ENCODE data around the gene PDIK1L. TPM values are rescaled to one million over a fixed set of nuclear protein-coding genes. Genes with fewer than 3 reads are reported as not detected.

Gene PDIK1L
- total and polyA plus RNA-seq, 2 experiments from 2014 or later = 2.6 to 16.8 TPM

DNA sequence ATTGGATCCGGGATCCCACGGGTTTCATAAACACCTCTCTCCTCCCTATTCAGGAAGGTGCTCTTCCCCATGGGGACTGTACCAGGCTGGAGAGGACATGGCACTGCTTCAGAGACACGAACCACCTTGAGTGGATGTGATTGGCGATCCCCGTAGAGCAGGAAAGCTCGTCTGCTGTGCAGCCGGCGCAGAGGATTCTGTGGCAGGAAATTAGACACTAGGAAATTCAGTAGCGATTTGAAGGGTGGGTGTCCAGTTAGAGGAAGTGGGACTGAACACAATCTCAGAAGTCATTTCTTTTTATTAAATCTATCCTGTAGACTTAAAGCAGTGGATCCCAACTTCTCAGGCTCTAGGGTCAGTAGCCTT is 767 bp downstream of the PDIK1L start:
- Histone ChIP-seq H3K4me1 (ENCODE audit: insufficient read depth) (peaks cover 20% of the 10 kb centered on the region), H4K20me1 (ENCODE audit: insufficient read depth, poor library complexity, severe bottlenecking) (no peaks in the 10 kb centered on the region), H3K9me2 (replicated peaks; ENCODE audit: insufficient read depth) (no peaks in the 10 kb centered on the region), H3K36me3 (replicated peaks; ENCODE audit: insufficient read depth, low read depth) (no peaks in the 10 kb centered on the region), H3K27ac (peak overlapping the region; percentile 96), H3K4me2 (peak overlapping the region; percentile 95), H3K79me2 (peaks cover 39% of the 10 kb centered on the region), H3K27me3 (no peaks in the 10 kb centered on the region), H3K4me3 (peak overlapping the region; percentile 84), H2AFZ (peak overlapping the region; percentile 81), H3K9me3 (ENCODE audit: low read depth) (no peaks in the 10 kb centered on the region)
- TF ChIP-seq EZH2 (IDR thresholded peaks at IDR 0.05; ENCODE audit: borderline replicate concordance) = no peak
- no peak for TF ChIP-seq EZH2phosphoT487 (IDR thresholded peaks at IDR 0.05; ENCODE audit: low read depth, severe bottlenecking, unreplicated experiment)
- TF ChIP-seq, protein P1, sequence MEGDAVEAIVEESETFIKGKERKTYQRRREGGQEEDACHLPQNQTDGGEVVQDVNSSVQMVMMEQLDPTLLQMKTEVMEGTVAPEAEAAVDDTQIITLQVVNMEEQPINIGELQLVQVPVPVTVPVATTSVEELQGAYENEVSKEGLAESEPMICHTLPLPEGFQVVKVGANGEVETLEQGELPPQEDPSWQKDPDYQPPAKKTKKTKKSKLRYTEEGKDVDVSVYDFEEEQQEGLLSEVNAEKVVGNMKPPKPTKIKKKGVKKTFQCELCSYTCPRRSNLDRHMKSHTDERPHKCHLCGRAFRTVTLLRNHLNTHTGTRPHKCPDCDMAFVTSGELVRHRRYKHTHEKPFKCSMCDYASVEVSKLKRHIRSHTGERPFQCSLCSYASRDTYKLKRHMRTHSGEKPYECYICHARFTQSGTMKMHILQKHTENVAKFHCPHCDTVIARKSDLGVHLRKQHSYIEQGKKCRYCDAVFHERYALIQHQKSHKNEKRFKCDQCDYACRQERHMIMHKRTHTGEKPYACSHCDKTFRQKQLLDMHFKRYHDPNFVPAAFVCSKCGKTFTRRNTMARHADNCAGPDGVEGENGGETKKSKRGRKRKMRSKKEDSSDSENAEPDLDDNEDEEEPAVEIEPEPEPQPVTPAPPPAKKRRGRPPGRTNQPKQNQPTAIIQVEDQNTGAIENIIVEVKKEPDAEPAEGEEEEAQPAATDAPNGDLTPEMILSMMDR (IDR thresholded peaks at IDR 0.05; ENCODE audit: poor library complexity) = no peak
- no peak for DNase-seq (ENCODE audit: low spot score)
- WGBS (ENCODE audit: low lambda C conversion rate, missing lambda C conversion rate) = 5% methylated on average over 9 of the region's 9 CpGs

DNA sequence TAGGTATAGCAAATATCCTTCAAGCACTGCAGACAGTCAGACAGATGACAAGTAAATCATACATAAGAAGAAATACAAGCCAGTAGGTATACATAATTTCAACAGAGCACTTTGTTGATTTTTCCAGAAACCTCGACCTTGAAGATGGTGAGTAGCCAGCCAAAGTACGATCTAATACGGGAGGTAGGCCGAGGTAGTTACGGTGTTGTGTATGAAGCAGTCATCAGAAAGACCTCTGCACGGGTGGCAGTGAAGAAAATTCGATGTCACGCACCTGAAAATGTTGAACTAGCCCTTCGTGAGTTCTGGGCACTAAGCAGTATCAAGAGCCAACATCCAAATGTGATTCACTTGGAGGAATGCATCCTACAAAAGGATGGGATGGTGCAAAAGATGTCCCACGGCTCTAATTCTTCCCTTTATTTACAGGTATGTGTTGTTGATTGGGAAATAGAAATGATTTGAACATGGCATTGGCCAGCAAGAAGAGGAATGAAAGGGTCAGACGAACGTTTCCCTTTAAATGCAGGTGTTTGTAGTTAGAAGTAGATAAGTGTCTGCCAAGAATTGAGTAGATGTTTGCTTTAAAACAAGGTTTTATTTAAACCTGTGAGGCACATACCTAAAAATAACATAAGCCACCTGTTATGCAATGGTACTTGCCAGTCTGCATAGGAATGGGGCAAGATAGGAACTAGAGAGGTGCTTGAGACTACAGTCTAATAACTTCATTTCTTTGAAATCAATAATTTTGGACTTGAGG is 2.7 kb downstream of the PDIK1L start:
- H3K4me1 ChIP-seq (ENCODE audit: insufficient read depth) = peaks cover 20% of the 10 kb centered on the region
- no peaks in the 10 kb centered on the region for H3K36me3 ChIP-seq (replicated peaks; ENCODE audit: insufficient read depth, low read depth)
- H3K27ac ChIP-seq = no peak overlapping the region
- DNase-seq (ENCODE audit: low spot score) = no peak
- WGBS (ENCODE audit: low lambda C conversion rate, missing lambda C conversion rate) = 81% methylated on average over 12 of the region's 12 CpGs
- no peaks in the 10 kb centered on the region for H3K27me3 ChIP-seq
- no peaks in the 10 kb centered on the region for H4K20me1 ChIP-seq (ENCODE audit: insufficient read depth, poor library complexity, severe bottlenecking)
- H3K9me2 ChIP-seq (replicated peaks; ENCODE audit: insufficient read depth) = no peaks in the 10 kb centered on the region
- H3K79me2 ChIP-seq = peaks cover 42% of the 10 kb centered on the region
- no peaks in the 10 kb centered on the region for H3K9me3 ChIP-seq (ENCODE audit: low read depth)
- TF ChIP-seq EZH2phosphoT487 (IDR thresholded peaks at IDR 0.05; ENCODE audit: low read depth, severe bottlenecking, unreplicated experiment) (no peak), EZH2 (IDR thresholded peaks at IDR 0.05; ENCODE audit: borderline replicate concordance) (no peak)
- TF ChIP-seq, protein P1 (IDR thresholded peaks at IDR 0.05; ENCODE audit: poor library complexity) = no peak
- no peak overlapping the region for H2AFZ ChIP-seq
- H3K4me3 ChIP-seq = no peak overlapping the region
- H3K4me2 ChIP-seq = peak overlapping the region; percentile 95

DNA sequence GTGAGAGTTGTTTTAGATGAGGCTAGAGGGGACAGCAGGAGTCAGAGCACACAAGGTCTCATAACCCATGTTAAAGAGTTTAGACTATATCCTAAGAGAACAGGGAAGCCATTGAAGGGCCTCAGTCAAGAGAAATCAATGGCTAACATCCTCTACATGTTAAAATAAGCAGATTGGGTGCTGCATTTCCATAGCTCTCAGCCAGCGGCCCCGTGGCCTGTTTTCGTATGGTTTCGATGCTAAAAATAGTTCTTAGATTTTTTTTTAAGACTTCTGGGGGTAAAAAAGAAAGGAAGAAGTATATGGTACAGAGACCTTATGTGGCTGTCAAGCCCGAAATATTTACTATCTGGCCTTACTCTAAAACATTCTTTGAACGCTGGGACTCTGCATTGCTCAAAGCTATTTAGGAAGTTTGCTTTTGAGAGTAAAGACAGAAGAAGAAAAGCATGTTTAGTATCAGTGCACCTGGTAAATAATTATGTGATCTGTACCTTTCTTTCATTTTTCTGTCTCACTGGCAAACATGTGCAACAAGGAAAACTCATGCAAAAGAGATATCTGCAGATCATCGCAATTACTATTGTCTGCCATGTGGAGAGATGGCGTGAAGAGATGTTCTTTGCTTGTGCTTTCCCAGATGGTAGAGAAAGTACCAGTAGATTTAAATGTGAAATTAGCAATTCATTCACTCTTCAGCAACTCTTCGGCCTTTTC is 8.4 kb downstream of the PDIK1L start:
- Histone ChIP-seq H3K27ac (no peak overlapping the region), H3K9me2 (replicated peaks; ENCODE audit: insufficient read depth) (no peaks in the 10 kb centered on the region), H3K27me3 (no peaks in the 10 kb centered on the region), H3K4me2 (no peak overlapping the region), H4K20me1 (ENCODE audit: insufficient read depth, poor library complexity, severe bottlenecking) (peaks cover 4% of the 10 kb centered on the region), H3K4me3 (no peak overlapping the region), H3K79me2 (peaks cover 30% of the 10 kb centered on the region), H3K4me1 (ENCODE audit: insufficient read depth) (no peaks in the 10 kb centered on the region), H3K9me3 (ENCODE audit: low read depth) (no peaks in the 10 kb centered on the region), H2AFZ (no peak overlapping the region), H3K36me3 (replicated peaks; ENCODE audit: insufficient read depth, low read depth) (no peaks in the 10 kb centered on the region)
- no peak for DNase-seq (ENCODE audit: low spot score)
- TF ChIP-seq, protein P1 (IDR thresholded peaks at IDR 0.05; ENCODE audit: poor library complexity) = no peak
- TF ChIP-seq EZH2 (IDR thresholded peaks at IDR 0.05; ENCODE audit: borderline replicate concordance) = no peak
- no peak for TF ChIP-seq EZH2phosphoT487 (IDR thresholded peaks at IDR 0.05; ENCODE audit: low read depth, severe bottlenecking, unreplicated experiment)
- WGBS (ENCODE audit: low lambda C conversion rate, missing lambda C conversion rate) = 77% methylated on average over 9 of the region's 9 CpGs
